Skin epidermis (tissue), 12 donors: Measurements from ENCODE around the gene ACER3.
"Not testable (repeated sequence)": the region's sequence is repeated elsewhere in the genome, so short reads cannot be mapped to it uniquely, and the experiment has no call there.

Source experiments
- H3K27ac ChIP-seq, 21 experiments: fragments of 200-600 bp; sonication (generic) in 11 of 21; one replicate each; pipeline ENCODE4 v1.5.0; 2020; ENCODE audit warnings: mild to moderate bottlenecking in 3 of 21, inconsistent platforms in 2 of 21, moderate library complexity in 2 of 21
- H3K4me3 ChIP-seq, 7 experiments: fragments of 200-600 bp; sonication (generic) in 2 of 7; one replicate each; pipeline ENCODE4 v1.5.0; 2020; ENCODE audit warnings: inconsistent platforms in 2 of 7, mild to moderate bottlenecking in 2 of 7, moderate library complexity in 1 of 7

Gene ACER3

DNA sequence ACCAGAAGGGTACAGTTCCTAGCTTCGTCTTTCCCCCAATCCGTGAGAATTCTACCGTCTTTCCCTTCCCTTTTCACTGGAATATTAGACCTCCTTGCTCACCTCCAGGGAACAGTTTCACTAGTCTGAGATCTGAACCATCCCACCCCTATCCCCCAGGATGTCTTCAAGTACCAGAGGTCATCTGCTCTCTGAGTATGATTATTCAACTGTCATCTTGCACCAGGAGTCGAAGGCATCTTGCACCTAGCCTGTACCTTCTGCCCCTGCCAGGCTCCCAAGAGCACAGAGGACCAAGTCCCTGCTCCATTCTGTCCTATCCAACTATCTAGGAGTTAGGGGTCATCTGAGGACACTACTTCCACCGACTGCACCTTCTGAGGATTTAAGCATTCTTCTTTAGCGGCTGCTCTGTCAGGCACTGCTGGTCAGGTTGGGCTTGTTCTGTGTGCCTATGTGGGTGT lies 804 bp downstream of the ACER3 start:
- Histone ChIP-seq H3K27ac (peak overlapping the region in 20 of 21 experiments; percentile 54 to 96 (median 90)), H3K4me3 (peak overlapping the region; percentile 59 to 88 (median 74))

DNA sequence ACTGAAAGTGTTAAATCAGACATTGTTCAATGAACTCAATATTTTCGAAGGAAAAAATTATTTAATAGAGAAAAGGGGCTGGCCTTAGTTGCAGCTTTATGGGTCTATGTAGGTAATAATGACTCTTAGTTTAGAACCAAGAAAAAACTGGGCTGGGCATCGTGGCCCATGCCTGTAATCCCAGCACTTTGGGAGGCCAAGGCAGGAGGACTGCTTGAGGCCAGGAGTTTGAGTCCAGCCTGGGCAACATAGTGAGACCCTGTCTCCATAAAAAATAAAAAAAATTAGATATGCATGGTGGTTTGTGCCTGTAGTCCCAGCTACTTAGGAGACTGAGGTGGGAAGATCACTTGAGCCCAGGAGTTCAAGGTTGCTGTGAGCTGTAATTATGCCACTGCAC lies 2.1 kb downstream of the ACER3 start:
- peak overlapping the region in 2 of 21 experiments; percentile 6 to 39 for H3K27ac ChIP-seq
- not testable (repeated sequence) for H3K4me3 ChIP-seq

DNA sequence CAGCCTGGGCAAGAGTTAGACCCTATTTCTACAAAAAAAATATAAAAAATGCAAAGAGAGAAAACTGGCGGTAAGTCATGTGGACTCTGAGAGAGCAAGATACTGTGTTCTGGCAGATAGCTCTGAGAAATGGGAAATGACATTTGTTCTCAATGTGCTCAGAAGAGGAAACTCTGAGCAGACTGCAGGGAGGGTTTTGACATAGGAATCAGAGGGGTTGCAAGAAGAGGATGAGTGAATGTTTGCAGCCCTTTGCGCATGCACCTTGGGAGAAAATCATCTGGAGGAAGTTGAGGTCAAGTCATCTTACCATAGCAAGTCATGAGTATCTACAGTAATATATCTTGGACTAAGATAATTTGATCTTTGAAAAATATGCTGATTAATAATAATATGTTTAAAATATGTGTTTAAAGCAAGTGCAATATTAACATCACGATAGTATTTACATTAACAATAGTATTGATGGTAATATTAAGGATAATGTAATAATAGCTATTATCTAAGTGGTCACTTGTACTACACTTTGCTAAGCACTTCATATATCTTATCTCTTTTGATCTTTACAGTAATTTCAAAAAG lies 2.6 kb downstream of the ACER3 start:
- Histone ChIP-seq H3K4me3 (no peak overlapping the region), H3K27ac (peak overlapping the region in 2 of 21 experiments; percentile 6 to 39)

DNA sequence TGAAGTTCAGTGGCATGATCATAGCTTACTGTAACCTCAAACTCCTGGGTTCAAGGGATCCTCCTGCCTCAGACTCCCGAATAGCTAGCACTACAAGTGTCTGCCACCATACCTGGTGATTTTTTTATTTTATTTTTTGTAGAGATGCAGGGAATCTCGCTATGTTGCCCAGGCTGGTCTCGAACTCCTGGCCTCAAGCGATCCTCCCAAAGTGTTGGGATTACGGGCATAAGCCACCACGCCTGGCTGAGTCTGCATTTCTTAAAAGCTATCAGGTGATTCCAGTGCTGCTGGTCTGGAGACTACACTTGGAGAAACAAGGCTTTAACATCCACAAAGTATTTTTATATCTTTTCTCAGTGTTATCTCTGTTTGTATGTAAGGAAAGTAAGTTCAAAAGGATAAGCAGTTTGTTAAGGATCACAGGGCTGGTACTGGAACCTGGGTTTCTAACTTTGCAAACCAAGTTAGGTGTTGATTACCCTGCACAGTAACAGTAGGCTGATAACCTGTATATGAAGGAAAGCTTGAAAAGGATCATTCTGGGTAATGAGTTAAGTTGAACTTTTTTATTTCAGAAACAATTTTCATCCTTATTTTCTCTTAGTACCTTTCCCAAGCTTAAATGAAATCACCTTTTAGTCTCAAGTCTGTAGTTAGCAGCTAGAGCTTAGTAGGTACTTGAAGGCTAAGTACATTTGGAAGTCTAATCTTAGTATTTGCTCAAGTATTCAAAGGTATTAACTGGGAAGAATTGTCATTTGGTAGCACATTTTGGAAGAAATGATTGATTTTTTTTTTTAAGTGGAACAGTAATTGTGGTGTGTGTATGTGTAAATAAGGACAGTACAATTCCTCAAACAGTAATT lies 12.5 kb downstream of the ACER3 start:
- no peak overlapping the region for H3K27ac ChIP-seq
- no peak overlapping the region for H3K4me3 ChIP-seq

DNA sequence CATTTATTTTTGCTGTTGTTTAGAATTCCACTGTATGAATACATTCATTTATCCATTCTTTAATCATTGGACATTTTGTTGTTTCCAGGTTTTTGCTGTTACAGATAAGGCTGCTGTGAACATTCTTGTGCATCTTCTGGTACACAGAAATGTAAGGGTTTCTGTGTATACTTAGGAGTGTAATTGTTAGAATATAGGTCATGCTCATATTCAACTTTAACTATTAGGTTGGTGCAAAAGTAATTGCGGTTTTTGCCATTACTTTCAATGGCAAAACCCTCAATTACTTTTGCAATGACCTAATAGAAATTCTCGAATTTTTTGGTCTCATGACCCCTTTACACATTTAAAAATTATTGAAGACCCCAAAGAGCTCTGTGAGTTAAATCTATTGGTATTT lies 17.3 kb downstream of the ACER3 start:
- Histone ChIP-seq H3K4me3 (no peak overlapping the region), H3K27ac (no peak overlapping the region)

DNA sequence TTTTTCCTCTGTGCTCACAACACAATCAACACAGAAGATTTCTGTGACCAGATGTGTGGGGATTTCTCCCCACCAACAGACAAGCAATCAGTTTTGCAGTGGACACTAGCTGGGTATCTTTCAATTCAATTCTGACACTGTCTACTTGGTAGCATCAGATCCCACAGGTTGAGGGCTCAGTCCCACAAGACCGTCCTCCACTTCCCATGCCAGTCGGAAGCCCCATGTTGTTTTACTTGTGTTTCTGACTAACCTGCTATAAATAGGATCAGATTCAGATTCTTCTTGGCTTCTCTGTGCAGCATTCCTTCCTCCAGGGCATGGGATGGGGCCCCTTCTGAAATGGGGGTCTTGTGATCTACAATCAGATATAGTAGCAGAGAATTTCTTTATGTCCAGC lies 19.6 kb downstream of the ACER3 start:
- no peak overlapping the region for H3K4me3 ChIP-seq
- no peak overlapping the region for H3K27ac ChIP-seq

DNA sequence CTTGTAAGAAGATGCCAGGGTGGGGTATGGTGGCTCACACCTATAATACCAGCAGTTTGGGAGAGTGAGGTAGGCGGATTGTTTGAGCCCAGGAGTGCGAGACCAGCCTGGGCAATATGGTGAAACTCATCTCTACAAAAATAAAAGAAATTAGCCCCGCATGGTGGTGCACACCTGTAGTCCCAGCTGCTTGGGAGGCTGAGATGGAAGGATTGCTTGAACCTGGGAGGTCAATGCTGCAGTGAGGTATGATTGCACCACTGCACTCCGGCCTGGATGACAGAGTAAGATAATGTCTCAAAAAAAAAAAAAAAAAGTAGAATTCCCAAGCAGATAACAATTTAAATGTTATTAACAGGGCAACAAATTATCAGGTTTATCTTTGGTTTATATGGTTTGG lies 20.2 kb downstream of the ACER3 start:
- H3K27ac ChIP-seq: no peak overlapping the region
- no peak overlapping the region for H3K4me3 ChIP-seq

DNA sequence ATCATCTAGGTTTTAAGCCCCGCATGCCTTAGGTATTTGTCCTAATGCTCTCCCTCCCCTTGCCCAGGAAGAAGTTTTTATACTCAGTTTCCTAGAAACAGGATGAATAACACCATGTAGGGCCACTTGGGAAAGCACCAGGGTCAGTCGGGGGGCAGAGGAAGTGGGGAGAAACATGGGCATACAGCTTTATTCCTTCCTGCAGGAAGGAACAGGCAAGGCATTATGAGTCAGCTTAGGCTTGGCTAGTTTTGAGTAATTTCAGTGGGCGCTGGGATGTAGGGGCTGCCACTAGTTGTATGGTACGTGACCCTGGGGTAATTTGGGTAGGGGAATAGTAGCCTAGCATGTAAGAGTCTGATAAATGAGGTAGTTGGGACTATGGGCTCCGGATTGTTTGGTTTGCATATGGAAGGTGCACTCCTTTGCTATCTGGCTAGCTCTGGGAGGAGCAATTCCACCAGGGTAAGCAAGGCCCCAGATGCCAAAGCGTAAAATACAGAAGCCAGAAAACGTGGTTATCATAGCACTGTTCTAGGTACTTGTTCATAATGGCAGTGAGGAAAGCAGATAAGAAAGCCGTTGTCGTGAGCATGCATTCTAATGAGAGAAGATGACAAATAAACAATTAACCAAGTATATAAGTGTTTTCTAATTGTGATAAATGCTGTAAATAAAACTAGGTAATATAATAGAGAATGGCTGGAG lies 24.8 kb downstream of the ACER3 start:
- Histone ChIP-seq H3K4me3 (no peak overlapping the region), H3K27ac (no peak overlapping the region)

DNA sequence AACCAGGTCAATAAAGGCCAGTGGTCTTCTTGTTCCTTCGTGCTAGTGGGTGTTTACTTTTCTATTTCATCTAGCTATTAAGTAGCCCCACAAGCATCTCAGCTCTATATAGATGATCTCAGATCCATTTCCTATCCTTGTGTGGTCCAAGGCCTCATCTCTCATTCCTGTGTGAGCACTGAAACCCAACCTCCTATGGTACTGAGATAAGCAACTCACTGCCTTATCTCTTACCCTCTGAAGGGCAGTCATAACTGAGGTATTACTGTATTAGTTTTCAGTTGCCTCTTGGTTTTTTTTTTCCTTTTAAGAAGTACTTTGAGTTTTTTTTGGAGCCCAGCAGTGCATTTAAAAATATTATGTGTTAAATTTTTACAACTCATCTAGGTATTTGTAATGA lies 28.3 kb downstream of the ACER3 start:
- no peak overlapping the region for H3K4me3 ChIP-seq
- H3K27ac ChIP-seq: no peak overlapping the region

DNA sequence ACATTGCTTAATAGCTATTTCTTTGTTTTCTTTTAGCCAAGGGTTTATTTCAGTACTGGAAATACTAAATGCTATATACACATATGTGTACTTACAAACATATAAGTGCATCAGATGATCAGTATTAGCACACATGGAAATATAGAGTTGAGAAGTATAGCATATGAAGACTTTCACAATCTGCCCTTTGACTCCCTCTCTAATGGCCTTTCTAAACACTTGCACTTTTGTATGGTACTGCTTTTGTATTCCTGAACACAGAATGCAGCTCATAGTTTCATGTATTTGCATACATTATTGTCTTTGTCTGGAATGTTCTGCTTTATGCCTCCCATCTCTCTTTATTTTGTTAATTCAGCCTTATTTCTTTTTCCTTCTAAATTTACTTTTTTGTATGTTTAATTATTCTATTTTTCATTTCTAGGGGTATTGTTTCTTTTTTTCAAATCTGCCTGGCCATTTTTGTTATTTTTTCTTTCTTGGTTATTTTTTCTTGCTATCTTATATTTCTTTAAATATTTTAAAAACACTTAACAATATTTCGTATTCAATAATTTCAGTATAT lies 28.8 kb downstream of the ACER3 start:
- H3K4me3 ChIP-seq: no peak overlapping the region
- H3K27ac ChIP-seq: no peak overlapping the region

DNA sequence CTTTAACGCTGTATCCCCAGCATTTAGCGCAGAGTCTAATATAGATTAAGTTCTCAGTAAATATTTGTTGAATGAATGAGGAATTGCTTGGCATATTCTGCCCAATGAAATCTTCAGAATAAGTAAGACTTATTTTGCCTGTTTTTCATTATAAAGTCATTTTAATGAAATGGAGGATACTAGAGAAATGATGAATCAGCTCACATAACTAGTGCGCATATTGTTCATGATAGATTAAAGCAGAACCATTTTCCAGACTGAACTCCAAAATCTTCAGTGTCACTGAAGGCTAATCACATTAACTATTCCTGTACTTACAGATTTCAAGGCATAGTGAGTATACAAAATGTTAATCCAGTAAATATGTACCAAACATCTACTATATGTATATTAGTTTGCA lies 29.6 kb downstream of the ACER3 start:
- no peak overlapping the region for H3K4me3 ChIP-seq
- H3K27ac ChIP-seq: no peak overlapping the region

DNA sequence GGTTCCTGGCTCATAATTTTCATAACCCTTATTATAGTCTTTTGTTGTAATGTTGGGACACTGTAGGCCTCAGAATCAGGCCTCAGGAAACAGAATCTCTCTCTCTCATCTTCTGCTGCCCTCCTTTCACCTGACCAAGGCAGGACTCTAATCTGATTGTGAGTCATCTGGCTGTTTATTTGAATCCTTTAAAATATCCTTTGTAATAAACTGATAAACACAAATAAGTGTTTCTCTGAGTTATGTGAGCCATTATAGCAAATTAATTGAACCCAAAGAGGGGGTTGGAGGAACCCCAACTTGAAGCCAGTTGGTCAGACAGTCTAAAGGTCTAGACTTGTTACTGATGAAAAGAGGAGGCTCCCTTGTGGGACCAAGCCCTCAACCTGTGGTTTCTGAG lies 30.6 kb downstream of the ACER3 start:
- H3K27ac ChIP-seq: no peak overlapping the region
- H3K4me3 ChIP-seq: no peak overlapping the region

DNA sequence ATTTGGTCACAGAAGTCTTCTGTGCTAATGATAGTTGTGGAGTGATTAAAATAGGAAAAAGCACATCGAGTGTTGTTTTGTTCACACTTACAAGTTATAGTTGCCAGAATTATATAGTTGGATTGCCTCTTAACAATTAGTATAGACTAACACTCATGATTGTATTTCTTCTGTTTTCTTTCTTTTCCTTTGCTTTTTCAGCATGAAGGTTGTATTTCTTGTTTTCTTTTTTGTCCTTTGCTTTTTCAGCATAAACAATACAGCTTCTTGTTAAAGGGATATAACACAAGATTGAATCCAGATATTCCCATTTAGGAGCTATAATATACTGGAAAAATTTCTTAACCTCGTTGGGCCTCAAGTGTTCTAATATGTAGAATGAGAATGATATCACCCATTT lies 31.1 kb downstream of the ACER3 start:
- no peak overlapping the region for H3K4me3 ChIP-seq
- no peak overlapping the region for H3K27ac ChIP-seq

DNA sequence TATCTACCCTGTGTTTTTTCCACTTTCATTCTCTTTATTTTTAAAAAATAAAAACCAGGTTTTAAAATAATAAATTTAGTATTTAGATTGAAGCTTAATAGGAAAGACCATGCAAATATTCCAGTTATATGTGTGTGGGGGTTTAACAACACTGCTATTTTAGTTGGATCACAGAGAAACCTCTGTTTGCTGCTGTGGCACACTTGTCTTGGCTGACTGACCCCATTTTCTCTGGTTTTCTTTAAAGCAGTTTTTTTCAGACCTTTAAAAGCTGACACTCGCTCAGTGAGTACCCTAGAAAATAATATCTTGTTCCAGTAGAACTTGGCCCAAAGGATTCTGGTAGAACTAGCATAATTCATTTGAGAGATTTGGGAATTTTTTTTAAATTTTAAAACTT lies 31.6 kb downstream of the ACER3 start:
- no peak overlapping the region for H3K27ac ChIP-seq
- H3K4me3 ChIP-seq: no peak overlapping the region

DNA sequence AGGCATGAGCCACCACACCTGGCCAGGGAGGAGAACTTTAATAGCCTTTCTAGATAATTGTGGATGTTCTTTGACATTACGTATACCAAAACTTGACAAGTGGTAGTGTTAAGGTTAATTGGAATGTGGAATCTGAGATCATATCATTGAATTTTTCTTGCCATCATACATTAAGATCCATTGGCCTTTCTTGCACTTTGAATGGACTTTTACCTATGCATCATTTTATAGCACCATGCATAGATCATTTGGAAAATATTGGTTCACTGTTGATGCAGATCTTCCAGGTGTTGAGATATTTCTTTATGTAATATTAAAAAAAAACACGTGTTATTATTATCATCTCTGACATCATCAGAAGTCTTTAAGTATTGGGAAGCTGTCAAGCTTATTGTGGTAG lies 36.5 kb downstream of the ACER3 start:
- H3K27ac ChIP-seq: no peak overlapping the region
- H3K4me3 ChIP-seq: no peak overlapping the region

DNA sequence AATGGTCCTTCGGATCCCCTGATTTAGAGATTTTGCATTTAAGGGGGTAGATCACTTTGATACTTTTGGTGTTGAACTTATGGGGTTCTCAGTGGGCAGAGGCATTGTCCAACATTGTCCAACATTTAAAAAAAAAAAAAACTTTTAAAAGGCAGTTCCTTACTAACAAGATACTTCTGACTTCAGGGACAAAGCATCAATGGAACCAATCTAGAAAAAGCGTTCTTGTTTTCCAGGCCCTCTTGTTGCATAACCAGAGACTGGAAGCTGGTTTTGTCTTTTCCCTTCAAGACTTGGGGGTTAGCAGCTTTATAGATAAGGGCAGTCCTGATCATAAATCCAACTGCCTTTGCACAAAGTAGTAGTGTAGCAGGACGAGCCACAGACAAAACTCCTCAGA lies 40.4 kb downstream of the ACER3 start:
- no peak overlapping the region for H3K27ac ChIP-seq
- no peak overlapping the region for H3K4me3 ChIP-seq

DNA sequence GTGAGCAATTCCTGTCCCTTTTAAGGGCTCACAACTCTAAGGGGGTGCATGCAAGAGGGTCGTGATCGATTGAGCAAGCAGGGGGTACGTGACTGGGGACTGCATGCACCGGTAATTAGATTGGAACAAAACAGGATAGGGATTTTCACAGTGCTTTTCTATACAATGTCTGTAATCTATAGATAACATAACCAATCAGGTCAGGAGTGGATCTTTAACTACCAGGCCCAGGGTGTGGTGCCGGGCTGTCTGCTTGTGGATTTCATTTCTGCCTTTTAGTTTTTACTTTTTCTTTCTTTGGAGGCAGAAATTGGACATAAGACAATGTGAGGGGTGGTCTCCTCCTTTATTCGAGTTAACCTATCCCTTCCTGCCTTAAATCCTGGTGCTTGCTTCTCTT lies 40.9 kb downstream of the ACER3 start:
- H3K27ac ChIP-seq, H3K4me3 ChIP-seq: not testable (repeated sequence)

DNA sequence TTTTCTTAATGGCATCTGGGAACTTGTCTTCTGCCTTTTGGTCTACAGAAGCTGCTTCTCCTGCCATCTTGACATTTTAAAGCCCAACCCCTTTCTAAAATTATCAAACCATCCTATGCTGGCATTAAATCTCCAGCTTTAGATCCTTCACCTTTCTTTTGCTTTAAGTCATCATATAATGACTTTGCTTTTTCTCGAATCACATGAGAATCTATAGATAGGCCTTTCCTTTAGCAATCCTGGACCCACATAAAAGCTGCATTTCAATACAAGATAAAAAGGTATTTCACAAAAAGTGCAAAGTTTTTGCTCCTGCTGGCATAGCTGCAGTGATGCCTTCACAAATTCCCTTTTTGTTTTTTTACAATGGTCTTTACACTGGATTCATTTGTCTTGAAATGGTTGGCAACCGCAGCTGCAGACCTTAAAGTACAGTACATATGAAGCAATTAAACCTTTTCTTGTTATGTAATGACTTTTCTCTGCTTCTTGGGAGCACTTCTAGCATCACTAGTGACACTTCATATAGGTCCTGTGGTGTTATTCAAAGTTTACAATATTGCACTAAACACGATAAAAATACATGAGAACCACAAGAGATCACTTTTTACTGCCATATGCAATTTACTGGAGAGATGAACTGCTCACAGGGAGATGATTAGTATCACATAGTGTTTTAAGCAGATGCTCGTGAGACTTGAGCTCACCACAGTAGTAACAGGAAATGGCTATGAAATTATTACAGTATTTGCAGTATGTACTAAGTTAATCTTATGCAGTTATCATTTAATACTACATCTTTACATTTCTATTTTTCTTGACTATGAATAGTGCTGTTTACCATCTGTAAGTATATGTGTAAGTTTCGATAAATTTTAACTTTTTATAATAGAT lies 41.6 kb downstream of the ACER3 start:
- H3K27ac ChIP-seq: no peak overlapping the region

DNA sequence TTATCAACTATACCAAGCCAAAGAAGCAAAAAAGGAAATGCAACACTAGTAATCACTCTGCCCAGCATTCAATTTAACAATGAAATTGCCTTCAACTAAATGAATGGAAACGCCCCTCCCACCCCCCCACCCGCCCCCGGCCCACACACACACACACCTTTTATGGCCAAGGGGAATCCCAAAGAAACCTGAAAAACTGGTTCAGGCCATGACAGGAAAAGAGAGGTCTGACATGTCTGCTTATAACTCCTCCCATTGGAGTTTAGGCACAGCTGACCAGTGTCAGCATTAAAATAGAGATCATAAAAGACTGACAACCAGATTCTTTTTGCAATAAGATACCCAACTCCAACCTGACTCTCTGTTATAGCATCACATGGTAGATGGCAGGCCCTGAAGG lies 42.6 kb downstream of the ACER3 start:
- Histone ChIP-seq H3K27ac (no peak overlapping the region), H3K4me3 (no peak overlapping the region)

More for the DNA sequence above, 41.6 kb downstream of the ACER3 start:
- H3K4me3 ChIP-seq: no peak overlapping the region
